Heart right ventricle (tissue), 16 donors: ENCODE results near the gene MS4A15. TPM values are rescaled to one million over a fixed set of nuclear protein-coding genes. Genes with fewer than 3 reads are reported as not detected.
A peak's percentile ranks its signal among the peaks of the same experiment; 100 is the strongest.

Experiments
- ATAC-seq, 8 donors: fragments of 200-7000 bp; cut with Tn5 transposase; one replicate each; pipeline ENCODE4 v1.9.1; 2020; ENCODE audit warnings: mild to moderate bottlenecking in 8 of 8, moderate library complexity in 8 of 8, moderate number of reproducible peaks in 1 of 8
- DNase-seq, 2 donors: peaks; one replicate each; pipeline ENCODE4 v3.0.0-alpha.2; 2020
- H3K27ac ChIP-seq, 10 donors: fragments of 200-600 bp; sonication (generic) in 2 of 10; one replicate each; pipeline versions ENCODE4 v1.5.0 to v1.8.0; 2020 to 2022; ENCODE audit warnings: mild to moderate bottlenecking in 3 of 10
- H3K27me3 ChIP-seq, 7 donors: fragments of 200-600 bp; one replicate each; pipeline ENCODE4 v1.8.0; 2021 to 2022; ENCODE audit warnings: mild to moderate bottlenecking in 2 of 7
- H3K36me3 ChIP-seq, 9 donors: fragments of 200-600 bp; sonication (generic) in 1 of 9; one replicate each; pipeline versions ENCODE4 v1.5.0 to v1.8.0; 2020 to 2022; ENCODE audit warnings: mild to moderate bottlenecking in 2 of 9
- H3K4me1 ChIP-seq, 9 donors: fragments of 200-600 bp; sonication (generic) in 1 of 9; one replicate each; pipeline versions ENCODE4 v1.5.0 to v1.8.0; 2020 to 2022; ENCODE audit warnings: mild to moderate bottlenecking in 4 of 9
- H3K4me3 ChIP-seq, 10 donors: fragments of 200-600 bp; sonication (generic) in 2 of 10; one replicate each; pipeline versions ENCODE4 v1.5.0 to v1.8.0; 2020 to 2022; ENCODE audit warnings: mild to moderate bottlenecking in 7 of 10, moderate library complexity in 2 of 10
- H3K9me3 ChIP-seq, 11 donors: fragments of 200-600 bp in 10 of 11; sonication (generic) in 2 of 11; one replicate each; pipeline versions ENCODE4 v1.5.0 to v1.8.0; 2013 to 2022; ENCODE audit warnings: mild to moderate bottlenecking in 2 of 11, control low read depth in 1 of 11, moderate library complexity in 1 of 11
- WGBS, 2 donors: extraction: QIAGEN DNeasy Blood & Tissue Kit; methylation state at CpG; one replicate each; pipeline ENCODE4 v1.1.7; 2013; ENCODE audit warnings: inconsistent platforms in 1 of 2; 5-methylcytosine and 5-hydroxymethylcytosine counted together
- intact Hi-C, 10 donors: fragments of 100-400 bp; cut with DNase I; formaldehyde crosslinking; loops; one replicate each; pipeline versions ENCODE4 v1.11.1 to v1.14.2; 2022
- polyA plus RNA-seq, 2 donors: library from polyadenylated mRNA; stranded (reverse); fragments of 200-250 nt; gene quantifications; one replicate each; pipeline ENCODE4 v1.2.3, GENCODE V29; 2013
- total RNA-seq, 10 donors: library from RNA; stranded (reverse); fragmentation: NEBNext Ultra II Directional in 3 of 10; extraction: Animal tissue kit (Norgen Biotek cat#: 25700) in 3 of 10; gene quantifications; one replicate each; pipeline versions ENCODE4 v1.2.1 to v1.2.4, GENCODE V29; 2021 to 2023
- TF ChIP-seq, protein P1 (sequence below), 9 donors: fragments of 200-600 bp; sonication (generic) in 2 of 9; IDR thresholded peaks; one replicate each; pipeline versions ENCODE4 v1.5.0 to v1.8.0; 2021 to 2022; ENCODE audit warnings: antibody characterized with exemption in 9 of 9, mild to moderate bottlenecking in 5 of 9, moderate library complexity in 1 of 9
- donor health status: Arrhythmogenic right ventricular cardiomyopathy.
- donor health status: ischemic (EF 13 %, LVEDD 7.1; RV severe dilation, severe dysfunction).
- donor health status: healthy with polysubstance abuse.
- donor health status: DM: no; HTN: yes; CAD: no.
- donor health status: DM: no; HTN: no; CAD: no.
- donor health status: ischemic (EF 25% LVEDD 6.9; RV normal size, moderate dysfunction).
- donor health status: ischemic (EF 25% LVEDD 5.7; RV mildly dilated, moderate dysfunction).
- donor health status: healthy.
- donor health status: DM: yes; HTN: yes; CAD: no.
- donor health status: Ischemic cardiomyopathy.
- donor health status: ischemic (EF 35%, LVEDD 5.7; RV mildly dilated, moderate dysfunction).
- donor health status: nonischemic (EF 11% LVEDD 7.7; RV severe dilation, severe dysfunction).
- donor health status: DM: yes; HTN: yes; CAD: no.
- donor health status: PGD.
- donor health status: ischemic (EF 29% LVEDD 5.4; RV normal size, mild dysfunction).
- donor health status: nonischemic (EF 23%, LVEDD 6.1; RV moderate dilation, normal function).

The MS4A15 gene
- total and polyA plus RNA-seq, 12 donors: not detected

DNA sequence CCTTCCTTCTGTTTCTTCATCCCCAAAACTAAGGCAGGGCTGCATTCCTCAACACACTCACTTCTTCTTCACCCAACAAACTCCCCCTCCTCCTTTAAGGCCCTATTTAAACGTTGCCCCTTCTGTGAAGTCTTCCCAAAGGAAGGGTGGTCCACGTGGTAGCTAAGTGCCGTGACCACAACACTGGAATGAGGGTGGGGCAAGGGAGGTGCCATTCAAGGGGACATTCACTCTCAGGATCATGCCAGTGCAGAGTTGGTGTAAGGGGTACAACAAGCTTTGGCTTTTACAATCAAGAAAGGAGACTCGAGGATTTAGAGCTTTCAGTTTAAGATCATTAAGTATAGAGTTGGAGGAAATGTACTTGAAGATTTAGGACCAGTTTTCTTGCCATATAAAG, 20.4 kb downstream of the MS4A15 start:
- Histone ChIP-seq H3K9me3 (no peaks in the 10 kb centered on the region), H3K4me1 (peaks cover 4 to 33% (median 18%) of the 10 kb centered on the region in 9 donors), H3K4me3 (no peak overlapping the region), H3K27me3 (peaks cover 0 to 9% (median 0%) of the 10 kb centered on the region in 7 donors), H3K36me3 (no peaks in the 10 kb centered on the region), H3K27ac (peak overlapping the region in 6 of 10 donors; percentile 12 to 59 (median 40))
- WGBS, 2 donors: 57 to 61% methylated on average over 4 of the region's 4 CpGs
- ATAC-seq (no peak), DNase-seq (no peak)
- TF ChIP-seq, protein P1, sequence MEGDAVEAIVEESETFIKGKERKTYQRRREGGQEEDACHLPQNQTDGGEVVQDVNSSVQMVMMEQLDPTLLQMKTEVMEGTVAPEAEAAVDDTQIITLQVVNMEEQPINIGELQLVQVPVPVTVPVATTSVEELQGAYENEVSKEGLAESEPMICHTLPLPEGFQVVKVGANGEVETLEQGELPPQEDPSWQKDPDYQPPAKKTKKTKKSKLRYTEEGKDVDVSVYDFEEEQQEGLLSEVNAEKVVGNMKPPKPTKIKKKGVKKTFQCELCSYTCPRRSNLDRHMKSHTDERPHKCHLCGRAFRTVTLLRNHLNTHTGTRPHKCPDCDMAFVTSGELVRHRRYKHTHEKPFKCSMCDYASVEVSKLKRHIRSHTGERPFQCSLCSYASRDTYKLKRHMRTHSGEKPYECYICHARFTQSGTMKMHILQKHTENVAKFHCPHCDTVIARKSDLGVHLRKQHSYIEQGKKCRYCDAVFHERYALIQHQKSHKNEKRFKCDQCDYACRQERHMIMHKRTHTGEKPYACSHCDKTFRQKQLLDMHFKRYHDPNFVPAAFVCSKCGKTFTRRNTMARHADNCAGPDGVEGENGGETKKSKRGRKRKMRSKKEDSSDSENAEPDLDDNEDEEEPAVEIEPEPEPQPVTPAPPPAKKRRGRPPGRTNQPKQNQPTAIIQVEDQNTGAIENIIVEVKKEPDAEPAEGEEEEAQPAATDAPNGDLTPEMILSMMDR (IDR thresholded peaks at IDR 0.05): no peak
- intact Hi-C loops: loop anchor here in 9 of 10 donors (5.0 to 10.0 kb wide), 8 partner anchors 50 to 410 kb away; no protein-coding TSS in a partner anchor

DNA sequence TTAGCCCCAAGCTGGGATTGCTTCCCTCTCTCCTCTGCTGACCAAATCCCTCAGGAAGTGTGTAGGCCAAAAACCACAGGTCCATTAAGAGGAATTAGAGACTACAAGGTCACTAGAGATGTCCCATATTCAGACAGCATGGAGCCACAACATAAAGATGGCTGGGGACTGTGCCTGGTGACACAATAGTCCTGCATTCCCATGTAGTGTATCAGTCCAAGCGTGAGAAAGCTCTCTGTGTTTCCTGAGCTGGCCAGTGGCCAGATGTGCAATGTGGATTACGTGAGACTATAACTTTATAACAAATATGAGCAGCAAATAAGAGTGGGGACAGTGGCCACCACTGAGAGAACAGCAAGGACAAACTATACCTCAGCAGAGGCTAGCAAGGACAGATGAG, 20.9 kb downstream of the MS4A15 start:
- H3K9me3 ChIP-seq: no peaks in the 10 kb centered on the region
- H3K4me1 ChIP-seq: peaks cover 4 to 33% (median 18%) of the 10 kb centered on the region in 9 donors
- no peaks in the 10 kb centered on the region for H3K36me3 ChIP-seq
- H3K27ac ChIP-seq: peak overlapping the region in 6 of 10 donors; percentile 12 to 59 (median 40)
- H3K27me3 ChIP-seq: peaks cover 0 to 4% (median 0%) of the 10 kb centered on the region in 7 donors
- DNase-seq (peak in 1 of 2 donors; percentile 44), ATAC-seq (peak in 7 of 8 donors; percentile 27 to 52 (median 41))
- 25 to 29% methylated on average over 2 of the region's 2 CpGs for WGBS, 2 donors
- no peak overlapping the region for H3K4me3 ChIP-seq
- TF ChIP-seq, protein P1 (IDR thresholded peaks at IDR 0.05): no peak
- intact Hi-C loops: loop anchor here in 9 of 10 donors (5.0 to 10.0 kb wide), 8 partner anchors 50 to 410 kb away; no protein-coding TSS in a partner anchor

DNA sequence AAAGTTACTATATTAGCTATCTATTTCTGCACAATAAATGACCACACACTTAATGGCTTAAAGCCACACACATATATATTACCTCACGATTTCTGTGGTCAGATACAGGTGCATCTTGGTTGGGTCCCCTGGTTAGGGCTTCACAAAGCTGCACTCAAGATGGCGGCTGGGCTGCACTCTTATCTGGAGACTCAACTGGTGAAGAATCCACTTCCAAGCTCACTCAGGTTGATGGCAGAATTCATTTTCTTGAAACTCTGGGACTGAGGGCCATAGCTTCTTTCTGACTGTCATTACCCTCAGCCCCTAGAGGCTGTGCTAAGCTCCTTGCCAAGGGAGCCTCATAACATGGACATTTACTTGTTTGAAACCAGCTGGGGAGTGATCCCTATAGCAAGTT, 23.4 kb downstream of the MS4A15 start:
- Histone ChIP-seq H3K27ac (no peak overlapping the region), H3K27me3 (no peaks in the 10 kb centered on the region), H3K36me3 (no peaks in the 10 kb centered on the region), H3K4me3 (no peak overlapping the region), H3K4me1 (peaks cover 4 to 31% (median 17%) of the 10 kb centered on the region in 9 donors), H3K9me3 (no peaks in the 10 kb centered on the region)
- TF ChIP-seq, protein P1 (IDR thresholded peaks at IDR 0.05): no peak
- WGBS, 2 donors: 89% methylated on average over 2 of the region's 2 CpGs
- intact Hi-C loops: loop anchor here in 1 of 10 donors (5.0 kb wide), 1 partner anchor 112 kb away; no protein-coding TSS in a partner anchor
- no peak for ATAC-seq
- no peak for DNase-seq

DNA sequence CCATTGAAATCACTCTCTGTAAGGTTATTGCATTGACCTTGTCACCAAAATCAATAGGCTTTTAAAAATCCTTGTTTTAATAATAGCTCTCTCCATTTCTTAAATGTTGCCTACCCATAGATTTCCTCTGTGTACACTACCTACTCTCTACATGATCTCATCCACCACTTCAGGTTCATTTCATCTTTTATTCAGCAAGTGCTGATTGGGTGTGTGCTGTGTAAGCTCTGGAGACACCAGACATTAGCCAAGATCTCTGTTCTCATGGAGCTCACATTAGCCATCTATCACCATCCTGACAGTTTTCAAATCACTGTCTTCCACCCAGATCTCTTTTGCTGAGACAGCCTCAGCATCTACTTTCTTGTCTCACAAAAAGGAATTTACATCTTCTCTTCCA, 24.1 kb downstream of the MS4A15 start:
- Histone ChIP-seq H3K27ac (no peak overlapping the region), H3K27me3 (no peaks in the 10 kb centered on the region), H3K4me3 (no peak overlapping the region), H3K36me3 (no peaks in the 10 kb centered on the region), H3K4me1 (peaks cover 1 to 31% (median 11%) of the 10 kb centered on the region in 9 donors), H3K9me3 (no peaks in the 10 kb centered on the region)
- DNase-seq (no peak), ATAC-seq (no peak)
- intact Hi-C loops: loop anchor here in 1 of 10 donors (5.0 kb wide), 1 partner anchor 112 kb away; no protein-coding TSS in a partner anchor
- TF ChIP-seq, protein P1 (IDR thresholded peaks at IDR 0.05): no peak
